ENCODE results near the gene SRC.

DNA sequence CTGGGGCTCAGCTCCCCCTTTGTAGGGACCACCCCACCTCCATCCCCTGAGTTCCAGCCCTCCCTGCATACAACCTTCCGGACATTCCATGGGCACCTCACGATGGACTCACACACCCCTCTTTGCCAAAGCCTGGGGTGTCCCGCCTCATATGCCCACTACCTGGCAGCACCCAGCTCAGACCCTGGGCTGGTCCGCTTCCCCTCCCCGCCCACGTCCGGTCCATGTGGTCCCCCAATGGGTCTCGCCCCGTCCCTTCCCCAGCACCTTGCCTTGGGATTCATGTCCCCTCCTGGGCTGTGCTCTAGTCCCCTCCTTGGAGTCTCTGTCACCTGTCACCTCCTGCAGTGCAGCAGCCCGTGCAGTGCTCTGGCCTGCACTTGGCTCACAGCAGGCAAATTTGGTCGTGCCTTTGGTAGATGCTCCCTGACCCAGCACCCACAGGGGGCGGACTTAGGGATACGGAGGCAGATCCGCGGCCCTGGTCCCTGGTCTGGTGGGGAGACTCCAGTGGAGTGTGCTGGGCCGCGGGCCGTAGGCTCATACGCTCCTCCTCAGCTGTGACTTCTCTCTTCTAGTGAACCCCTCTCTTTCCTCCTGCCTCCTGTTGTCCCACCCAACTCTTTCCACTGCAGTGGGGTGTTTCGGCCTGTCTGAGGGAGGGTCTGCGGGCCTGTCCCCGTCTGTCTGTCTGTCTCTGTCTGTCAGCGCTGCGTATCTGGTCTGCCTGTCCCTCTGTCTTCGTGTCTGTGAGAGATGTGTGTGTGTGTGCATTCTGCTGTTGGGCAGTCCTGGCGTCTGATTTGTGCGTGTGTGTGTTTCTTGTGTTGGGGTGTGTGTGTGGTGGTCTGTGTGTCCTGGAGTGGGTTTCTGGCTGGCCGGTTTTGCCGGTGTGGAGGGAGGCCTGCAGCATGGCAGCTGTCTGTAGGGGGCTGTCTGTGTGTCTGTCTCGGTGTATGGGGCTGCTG, 69.5 kb downstream of the SRC start:
- no peak for TF ChIP-seq EZH2 (IDR thresholded peaks at IDR 0.05)
- no peak for TF ChIP-seq POLR2AphosphoS5 (IDR thresholded peaks at IDR 0.05; ENCODE audit: borderline replicate concordance, low read depth, low read length)
- TF ChIP-seq FOXP2 (optimal IDR thresholded peaks at IDR 0.05; ENCODE audit: control extremely low read depth, extremely low read length, insufficient read depth), result no peak
